ENCODE data around the gene NTHL1. TPM values are rescaled to one million over a fixed set of nuclear protein-coding genes. Genes with fewer than 3 reads are reported as not detected.

NTHL1 gene
- total RNA-seq, 1 experiment from 2014 or later, result 52.0 TPM

GRCh38 chr16:2028620-2029220 lies 18.9 kb downstream of the NTHL1 start:
- no peaks in the 10 kb centered on the region for H3K79me2 ChIP-seq (ENCODE audit: insufficient read depth, low read length)
- Mint-ChIP-seq H3K4me3 (no peak overlapping the region; a peak in 1 of 5 replicates), H3K4me1 (peaks cover 10 to 13% of the 10 kb centered on the region in 2 experiments), H3K36me3 (ENCODE audit: insufficient read depth in 1 of 3, low read depth in 3 of 3) (no peaks in the 10 kb centered on the region), H3K9me3 (no peaks in the 10 kb centered on the region; a peak in 1 of 5 replicates), H3K27ac (no peak overlapping the region), H3K27me3 (ENCODE audit: low read depth) (peaks cover 31% of the 10 kb centered on the region)
- H2BK15ac ChIP-seq (ENCODE audit: low read depth, low read length), result no peak overlapping the region
- H2BK20ac ChIP-seq (ENCODE audit: low read depth, low read length, poor library complexity, severe bottlenecking), result no peak overlapping the region
- TF ChIP-seq CTCF (conservative IDR thresholded peaks at IDR 0.05), result no peak
- no peak overlapping the region for H3K4ac ChIP-seq (ENCODE audit: low read depth, low read length)
- H4K91ac ChIP-seq (ENCODE audit: insufficient read length, low read depth, low read length), result no peak overlapping the region
- H4K5ac ChIP-seq (ENCODE audit: insufficient read length, low read depth, low read length), result no peak overlapping the region
- peaks cover 7% of the 10 kb centered on the region; the same call in 1 of the 2 replicates for H3K27me3 ChIP-seq (ENCODE audit: insufficient read depth, low read length)
- H2BK120ac ChIP-seq (ENCODE audit: low read depth, low read length, poor library complexity, severe bottlenecking), result no peak overlapping the region
- no CpG with 5 or more reads among the region's 18 CpGs for WGBS (ENCODE audit: extremely low coverage, insufficient read length, low lambda C conversion rate)
- H3K56ac ChIP-seq (ENCODE audit: insufficient read length, low read depth, low read length), result no peak overlapping the region
- H3K27ac ChIP-seq (ENCODE audit: insufficient read length, low read depth, low read length), result no peak overlapping the region
- no peak overlapping the region for H2BK12ac ChIP-seq (ENCODE audit: insufficient read length, low read depth, low read length)
- H3K9me3 ChIP-seq (ENCODE audit: control insufficient read depth, low read depth, low read length), result no peaks in the 10 kb centered on the region
- no peak overlapping the region for H2AK5ac ChIP-seq (ENCODE audit: insufficient read length, low read length)
- H3K18ac ChIP-seq (ENCODE audit: insufficient read length, low read depth, low read length), result no peak overlapping the region
- H3K79me1 ChIP-seq (ENCODE audit: insufficient read depth, low read depth, low read length, poor library complexity, severe bottlenecking), result no peaks in the 10 kb centered on the region
- peaks cover 3% of the 10 kb centered on the region for H3K23me2 ChIP-seq (ENCODE audit: insufficient read length, low read depth, low read length, poor library complexity, severe bottlenecking)
- no peak overlapping the region for H4K8ac ChIP-seq (replicated peaks; ENCODE audit: insufficient read length, low read depth, low read length)
- no peak overlapping the region for H3T11ph ChIP-seq (ENCODE audit: low read length)
- H3K14ac ChIP-seq (ENCODE audit: insufficient read depth, low read length), result no peak overlapping the region
- H3K23ac ChIP-seq (ENCODE audit: insufficient read length, low read depth, low read length), result no peak overlapping the region
- no peak overlapping the region for H3K4me2 ChIP-seq (ENCODE audit: insufficient read depth, insufficient read length, low read length)
- H2BK5ac ChIP-seq (ENCODE audit: insufficient read length, low read length), result no peak overlapping the region
- no peak for DNase-seq
- no peaks in the 10 kb centered on the region; the same call in 1 of the 2 replicates for H3K4me1 ChIP-seq (ENCODE audit: insufficient read depth, low read length)
- no peak overlapping the region for H3K9ac ChIP-seq (ENCODE audit: extremely low read depth, insufficient read length, low read length)
- no peak overlapping the region for H2AFZ ChIP-seq (ENCODE audit: low read length)
- no peaks in the 10 kb centered on the region for H4K20me1 ChIP-seq (ENCODE audit: control insufficient read depth, insufficient read depth, insufficient read length)
